GM21360 (cell line): Measurements from ENCODE around the gene IER3.

ENCODE experiments used
- ATAC-seq: cut with Tn5 transposase; IDR thresholded peaks from one replicate; pipeline ENCODE4 v1.9.1; 2021; ENCODE audit warnings: mild to moderate bottlenecking, moderate library complexity; ENCODE audit not compliant: unreplicated experiment

Gene IER3

GRCh38 chr6:30744054-30744805 lies at the start of gene IER3:
IER3 (minus strand) TSS chr6:30744547; CDS start chr6:30744518, 29 bp downstream.
- ATAC-seq: no peak

DNA sequence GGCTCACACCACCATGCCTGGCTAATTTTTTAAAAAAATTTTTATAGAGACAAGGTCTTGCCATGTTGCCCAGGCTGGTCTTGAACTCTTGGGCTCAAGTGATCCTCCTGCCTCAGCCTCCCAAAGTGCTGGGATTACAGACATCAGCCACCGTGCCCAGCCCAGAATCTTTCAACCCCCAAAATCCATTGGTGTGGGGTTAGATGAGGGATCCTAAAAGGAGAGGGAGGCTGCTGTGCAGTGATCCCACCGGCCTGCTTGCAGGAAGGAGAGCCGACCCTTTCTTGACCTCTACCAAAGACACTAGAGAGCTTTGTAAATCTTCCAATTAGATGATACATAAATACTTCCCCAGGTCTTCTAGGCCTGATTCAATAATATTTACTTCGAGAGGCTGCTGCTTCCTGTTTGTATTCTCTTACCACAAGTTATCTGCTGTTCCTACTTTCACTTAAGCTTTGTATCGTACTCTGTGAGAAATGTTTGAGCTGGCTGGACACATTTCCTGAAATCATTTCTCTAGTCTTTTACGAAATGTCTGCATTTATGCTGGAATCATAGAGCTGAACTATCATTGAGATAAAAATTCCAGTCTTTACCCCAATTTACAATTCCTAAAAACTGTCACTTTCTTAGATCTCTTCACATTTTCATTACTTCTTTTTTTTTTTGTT lies 49.3 kb upstream of the IER3 start:
- no peak for ATAC-seq

DNA sequence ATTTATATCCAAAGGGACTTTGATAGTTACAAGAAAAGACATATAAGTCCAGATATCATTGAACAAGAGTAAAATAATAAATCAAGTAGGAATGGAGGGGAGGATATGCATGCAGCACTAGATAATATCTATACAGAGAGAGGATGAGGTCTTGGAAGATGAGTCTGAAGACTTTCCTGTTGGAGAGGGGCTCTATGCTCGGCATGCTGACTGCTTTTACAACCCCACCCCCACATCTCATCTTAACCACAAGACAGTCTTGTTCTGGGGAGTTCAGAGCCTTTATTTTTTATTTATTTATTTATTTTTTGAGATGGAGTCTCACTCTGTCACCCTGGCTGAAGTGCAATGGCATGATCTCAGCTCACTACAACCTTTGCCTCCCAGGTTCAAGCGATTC lies 48.4 kb upstream of the IER3 start:
- no peak for ATAC-seq

DNA sequence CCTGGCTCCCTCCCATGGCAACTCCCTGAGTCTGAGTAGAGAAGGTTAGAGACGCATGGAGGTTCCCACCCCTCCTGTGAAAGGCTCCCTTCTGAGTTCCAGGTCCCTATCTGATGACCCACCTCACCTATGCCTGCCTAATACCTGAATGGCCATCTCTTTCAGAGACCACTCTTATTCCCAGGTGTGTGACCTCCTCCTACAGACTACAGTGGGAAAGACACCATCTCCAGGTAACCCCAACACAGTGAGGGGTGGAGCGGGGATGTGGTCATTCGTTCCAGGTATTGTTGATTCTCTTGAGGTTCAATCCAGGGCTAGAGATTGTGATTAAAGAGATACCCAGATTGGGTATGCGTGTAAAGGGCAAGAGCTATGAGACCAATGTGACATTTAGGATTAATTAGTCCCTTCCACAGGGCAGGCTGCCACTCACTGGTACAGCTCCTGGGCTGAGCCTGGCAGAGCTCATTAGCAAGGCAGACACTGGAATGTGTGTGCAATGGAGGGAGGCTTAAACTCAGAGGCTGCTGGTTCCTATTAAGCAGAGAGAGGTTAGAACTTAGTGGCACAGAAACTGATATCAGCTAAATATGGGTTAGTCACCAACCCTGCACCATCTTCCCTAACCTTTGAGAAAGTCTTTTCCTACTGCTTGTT lies 46.5 kb upstream of the IER3 start:
- ATAC-seq: no peak

- no peak for ATAC-seq
These were observed 45.3 kb upstream of the IER3 start for GRCh38 chr6:30789606-30790005.

DNA sequence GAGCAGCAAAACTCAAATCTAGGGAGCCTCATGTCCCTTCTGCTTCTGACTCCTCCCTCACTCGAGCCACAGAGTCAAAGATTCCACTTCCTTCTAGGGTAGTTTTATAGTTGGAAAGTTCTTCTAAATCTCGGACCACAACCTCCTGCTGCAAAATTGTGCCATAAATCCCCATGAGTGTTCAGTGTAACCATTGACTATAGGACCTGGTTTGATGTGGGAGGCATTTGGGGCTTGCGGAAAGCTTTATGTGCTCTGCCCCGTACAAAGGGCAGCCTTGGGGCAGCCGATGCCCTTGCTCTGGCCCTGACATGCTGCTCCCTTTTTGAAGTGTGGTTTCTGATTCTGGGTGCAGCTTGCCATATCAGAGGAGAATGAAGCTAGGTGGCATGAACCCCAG lies 43.6 kb upstream of the IER3 start:
- no peak for ATAC-seq

GRCh38 chr6:30782425-30783014 lies 38.2 kb upstream of the IER3 start:
- no peak for ATAC-seq

DNA sequence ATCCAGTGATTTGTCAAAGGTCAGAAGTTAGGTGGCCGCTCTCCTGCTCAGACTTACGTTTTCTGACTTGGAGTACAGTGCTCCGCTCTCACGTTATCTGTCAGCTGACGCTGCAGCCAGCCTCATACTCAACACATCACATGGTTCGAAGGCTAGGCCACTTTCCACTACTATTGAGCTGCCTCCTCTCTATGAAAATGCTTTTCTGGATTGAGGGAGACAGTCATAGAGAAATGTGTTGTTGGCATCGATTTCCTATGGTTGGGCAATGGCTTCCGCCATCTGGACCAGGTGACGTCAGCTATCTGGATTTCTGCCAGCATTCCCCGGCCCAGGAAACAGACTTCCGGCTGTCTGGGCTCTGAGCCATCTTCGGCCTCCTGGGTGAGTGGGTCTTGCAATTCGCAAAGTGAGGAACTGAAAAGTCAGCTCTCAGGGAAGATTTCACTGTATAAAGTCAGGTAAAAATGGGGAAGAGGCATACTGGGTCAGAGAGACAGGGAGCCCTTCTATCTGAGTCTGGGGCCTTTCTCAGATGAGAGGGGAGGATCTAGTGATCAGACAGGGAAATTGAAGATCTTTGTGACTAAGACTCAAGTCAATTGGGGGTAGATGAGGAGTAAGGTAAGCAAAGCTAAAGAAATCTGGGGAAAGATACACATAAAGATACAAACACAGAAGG lies 37.5 kb upstream of the IER3 start:
- ATAC-seq: no peak

- no peak for ATAC-seq
These were observed 37.0 kb upstream of the IER3 start for GRCh38 chr6:30781395-30781742.

- no peak for ATAC-seq
These were observed 36.2 kb upstream of the IER3 start for GRCh38 chr6:30780642-30780920.

GRCh38 chr6:30779850-30780641 lies 35.7 kb upstream of the IER3 start:
- no peak for ATAC-seq

DNA sequence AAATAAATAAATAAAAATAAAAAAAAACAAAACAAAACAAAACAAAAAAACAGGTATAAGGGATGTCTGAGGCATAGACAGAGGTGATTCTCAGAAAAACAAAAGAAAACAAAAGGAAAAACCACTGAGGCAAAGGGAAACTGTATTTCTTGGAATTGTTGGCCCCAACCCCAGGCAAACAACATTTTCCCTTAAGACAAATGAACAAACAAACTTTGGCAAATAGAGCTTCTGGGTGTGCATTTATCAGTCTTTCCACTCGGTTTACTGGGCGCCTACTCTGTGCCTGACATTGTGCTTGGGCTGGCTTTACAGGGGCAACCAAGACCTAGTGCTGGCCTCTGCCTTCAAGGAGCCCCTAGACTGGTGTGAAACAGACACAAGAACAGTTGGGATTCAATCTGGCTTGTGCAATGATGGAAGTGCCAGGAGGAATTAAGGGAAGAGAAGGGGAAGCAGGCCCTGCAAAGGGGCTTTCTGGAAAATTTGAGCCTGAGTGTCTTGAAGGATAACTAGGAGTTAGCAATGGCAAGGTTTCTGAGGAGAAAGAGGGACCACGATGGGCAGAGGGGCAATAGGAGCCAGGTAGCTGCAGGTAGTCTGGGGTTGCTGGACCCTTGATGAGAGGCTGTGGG lies 33.8 kb upstream of the IER3 start:
- no peak for ATAC-seq

DNA sequence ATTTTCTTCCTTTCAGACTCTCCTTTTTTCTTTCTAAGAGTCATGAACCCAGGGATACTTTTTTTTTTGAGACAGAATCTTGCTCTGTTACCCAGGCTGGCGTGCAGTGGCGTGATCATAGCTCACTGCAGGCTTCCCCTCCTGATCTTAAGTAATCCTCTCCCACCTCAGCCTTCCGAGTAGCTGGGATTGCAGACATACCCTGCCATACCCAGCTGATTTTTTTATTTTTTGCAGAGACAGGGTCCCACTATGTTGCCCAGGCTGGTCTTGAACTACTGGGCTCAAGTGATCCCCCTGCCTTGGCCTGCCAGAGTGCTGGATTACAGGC lies 32.8 kb upstream of the IER3 start:
- no peak for ATAC-seq

DNA sequence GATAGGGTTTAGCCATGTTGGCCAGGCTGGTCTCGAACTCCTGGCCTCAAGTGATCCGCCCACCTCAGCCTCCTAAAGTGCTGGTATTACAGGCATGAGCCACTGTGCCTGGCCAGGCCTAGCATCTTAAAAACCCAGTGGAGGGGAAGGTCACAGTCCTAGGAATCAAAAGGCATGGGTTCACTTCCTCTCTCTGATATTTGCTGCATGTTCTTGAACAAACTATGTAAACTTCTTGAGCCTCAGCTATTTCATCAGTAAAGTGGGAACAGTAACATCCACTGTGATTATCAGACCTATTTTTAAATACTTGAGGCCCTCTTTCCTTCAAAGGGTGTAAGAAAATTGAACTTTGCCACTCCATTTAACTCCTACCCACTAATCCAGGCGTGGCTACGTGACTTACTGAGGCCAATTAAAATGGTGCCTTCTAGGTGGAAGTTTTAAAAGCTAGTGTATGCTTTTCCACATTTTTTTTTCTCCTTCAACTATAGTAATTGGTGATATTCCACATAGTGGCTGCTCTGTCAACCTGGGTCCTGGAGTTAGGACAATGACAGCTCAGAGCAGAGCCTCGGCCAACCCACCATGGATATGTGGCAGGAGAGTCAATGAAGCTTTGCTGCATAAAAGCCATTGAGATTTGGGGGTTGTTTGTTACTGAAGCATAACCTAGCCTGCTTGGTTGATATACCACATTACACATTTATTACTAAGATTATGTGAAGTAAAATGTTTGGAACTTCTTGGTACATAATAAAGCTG lies 32.2 kb upstream of the IER3 start:
- no peak for ATAC-seq

DNA sequence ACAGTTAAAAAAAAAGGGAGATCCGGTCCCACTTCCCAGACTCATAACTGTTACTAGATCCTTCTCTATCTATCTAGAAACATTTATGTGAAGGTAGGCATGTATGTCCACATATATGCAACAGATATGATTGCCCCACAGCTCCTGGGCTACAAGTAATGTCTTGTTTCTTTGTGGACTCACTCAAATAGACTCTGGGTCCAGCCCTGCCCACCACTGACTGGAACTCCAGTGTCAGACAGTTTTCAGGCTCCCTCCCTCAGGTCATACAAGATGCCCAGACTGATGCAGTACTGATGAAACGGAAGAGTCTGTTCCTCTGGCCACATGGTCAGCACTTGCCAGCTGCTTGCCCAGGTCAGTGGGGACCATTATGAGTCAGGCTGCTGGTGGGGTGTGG lies 30.8 kb upstream of the IER3 start:
- ATAC-seq: no peak

GRCh38 chr6:30774701-30775100 lies 30.4 kb upstream of the IER3 start:
- ATAC-seq: no peak

DNA sequence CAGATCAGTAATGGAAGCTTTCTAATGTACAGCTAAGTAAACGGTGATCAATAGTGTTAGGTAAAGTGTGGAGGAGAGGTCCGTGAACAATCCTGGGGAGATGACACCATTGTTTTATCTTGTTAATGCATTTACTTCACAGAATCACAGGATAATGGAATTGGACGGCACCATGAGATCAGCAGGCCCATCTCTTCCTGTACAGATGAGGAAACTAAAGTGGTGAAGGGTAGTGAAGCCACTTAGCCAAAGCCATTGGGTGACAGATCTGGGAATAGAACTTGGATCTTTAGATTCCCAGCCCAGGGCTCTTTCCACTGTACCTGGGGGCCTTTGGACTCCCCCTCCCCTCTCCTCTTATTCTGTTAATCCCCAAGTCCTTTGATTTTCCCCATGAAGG lies 26.2 kb upstream of the IER3 start:
- no peak for ATAC-seq

- no peak for ATAC-seq
These were observed 25.6 kb upstream of the IER3 start for GRCh38 chr6:30769853-30770524.
